DMS114 treated with DMSO at 0.1 percent for 48 hours (cell line): Measurements from ENCODE around the gene ANGEL1.

Source experiments
- DNase-seq: peaks from one replicate; lab custom pipeline; 2025; ENCODE audit not compliant: unreplicated experiment; lab: John Stamatoyannopoulos, UW

Gene ANGEL1, protein sequence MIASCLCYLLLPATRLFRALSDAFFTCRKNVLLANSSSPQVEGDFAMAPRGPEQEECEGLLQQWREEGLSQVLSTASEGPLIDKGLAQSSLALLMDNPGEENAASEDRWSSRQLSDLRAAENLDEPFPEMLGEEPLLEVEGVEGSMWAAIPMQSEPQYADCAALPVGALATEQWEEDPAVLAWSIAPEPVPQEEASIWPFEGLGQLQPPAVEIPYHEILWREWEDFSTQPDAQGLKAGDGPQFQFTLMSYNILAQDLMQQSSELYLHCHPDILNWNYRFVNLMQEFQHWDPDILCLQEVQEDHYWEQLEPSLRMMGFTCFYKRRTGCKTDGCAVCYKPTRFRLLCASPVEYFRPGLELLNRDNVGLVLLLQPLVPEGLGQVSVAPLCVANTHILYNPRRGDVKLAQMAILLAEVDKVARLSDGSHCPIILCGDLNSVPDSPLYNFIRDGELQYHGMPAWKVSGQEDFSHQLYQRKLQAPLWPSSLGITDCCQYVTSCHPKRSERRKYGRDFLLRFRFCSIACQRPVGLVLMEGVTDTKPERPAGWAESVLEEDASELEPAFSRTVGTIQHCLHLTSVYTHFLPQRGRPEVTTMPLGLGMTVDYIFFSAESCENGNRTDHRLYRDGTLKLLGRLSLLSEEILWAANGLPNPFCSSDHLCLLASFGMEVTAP

DNA sequence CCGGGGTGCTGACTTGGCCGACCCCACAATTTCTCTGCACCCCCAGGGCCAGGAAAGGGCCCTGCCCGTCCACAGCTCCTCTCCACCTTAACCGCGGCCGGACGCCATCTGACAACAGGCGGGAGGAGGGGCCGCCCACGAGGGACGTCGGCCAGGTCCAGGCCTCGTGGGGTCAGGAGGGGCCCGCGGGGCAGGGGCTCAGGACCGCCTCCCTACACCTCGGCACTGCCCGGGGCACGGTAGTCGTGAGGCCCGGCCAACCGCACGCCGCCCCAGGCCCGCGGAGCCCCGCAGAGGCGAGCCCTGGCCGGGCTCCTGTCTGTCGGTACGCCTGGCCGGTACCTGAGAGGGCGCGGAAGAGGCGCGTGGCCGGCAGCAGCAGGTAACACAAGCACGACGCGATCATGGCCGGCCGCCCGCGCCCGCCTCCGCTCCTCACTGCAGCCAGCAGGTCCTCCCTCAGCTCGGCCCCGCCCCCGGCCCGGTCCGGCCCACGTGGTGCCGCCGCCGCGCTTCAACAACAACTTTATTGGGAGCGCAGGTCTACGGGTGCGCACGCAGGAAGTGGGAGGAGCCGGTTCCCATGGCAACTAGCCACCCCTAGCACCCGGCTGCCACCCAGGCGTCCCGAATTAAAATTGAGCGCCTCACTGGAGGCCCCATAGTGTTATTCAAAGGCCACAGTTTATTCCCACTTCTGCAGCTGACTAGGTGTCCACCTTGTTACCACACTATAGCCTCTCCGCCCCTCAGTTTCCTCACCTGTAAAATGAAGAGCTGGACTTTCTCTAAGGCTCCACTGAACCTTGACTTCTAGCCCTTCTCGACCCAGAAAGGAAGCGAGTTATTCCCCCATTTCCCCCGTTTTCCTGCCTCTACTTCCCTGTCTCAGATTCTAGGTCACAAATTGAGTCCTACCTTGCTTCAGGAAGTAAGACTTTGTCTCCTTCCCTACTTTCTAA, at the start of gene ANGEL1:
Gene ANGEL1, minus strand, starts transcription at position 461 of the 962 bp plus-strand sequence. Its CDS starts 55 bp downstream, at position 406.
- DNase-seq = peak; percentile 67

DNA sequence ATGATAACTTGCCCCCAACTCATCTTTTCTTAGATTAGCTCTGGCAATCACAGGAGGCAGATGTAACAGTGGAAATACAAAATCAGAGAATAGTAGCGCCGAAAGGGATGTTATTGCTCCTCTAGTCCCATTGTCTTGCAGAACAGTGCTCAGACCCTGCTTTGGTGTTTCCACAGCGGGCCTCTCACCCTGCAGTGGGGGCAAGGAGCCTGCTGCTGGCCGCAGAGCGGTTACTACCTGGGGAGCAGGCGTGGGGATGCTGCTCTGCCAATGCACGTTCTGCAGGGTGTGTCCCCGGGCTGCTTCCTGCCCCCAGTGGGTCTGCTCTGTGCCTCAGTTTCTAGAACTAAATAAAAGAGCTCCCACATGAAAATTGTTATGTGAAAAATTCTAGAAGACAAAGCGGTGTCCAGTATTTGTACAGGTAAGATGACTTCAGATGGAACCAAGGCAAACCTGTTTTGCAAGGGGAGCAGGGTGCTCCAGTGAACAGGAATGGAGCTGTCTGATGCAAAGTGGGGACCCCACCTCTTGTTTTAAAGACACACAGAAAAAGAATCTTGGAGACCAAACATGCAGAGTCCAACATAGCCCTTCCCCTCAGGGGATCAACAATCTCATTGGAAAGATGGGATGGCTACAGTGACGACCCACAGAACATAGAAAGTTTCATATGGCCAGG, 49.0 kb upstream of the ANGEL1 start:
- DNase-seq = no peak

DNA sequence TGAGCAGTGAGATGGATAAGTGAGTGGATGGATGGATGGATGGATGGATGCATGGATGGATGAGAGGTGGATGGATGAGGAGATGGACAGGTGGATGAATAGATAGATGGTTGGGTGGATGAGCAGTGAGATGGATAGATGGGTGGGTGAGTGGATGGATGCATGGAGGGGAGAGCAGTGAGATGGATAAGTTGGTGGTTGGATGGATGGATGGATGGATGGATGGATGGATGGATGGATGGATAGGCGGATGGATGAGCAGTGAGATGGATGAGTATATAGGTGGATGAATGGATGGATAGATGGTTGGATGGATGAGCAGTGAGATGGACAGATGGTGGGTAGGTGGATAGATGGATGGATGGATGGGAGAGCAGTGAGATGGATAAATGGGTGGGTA, 44.1 kb upstream of the ANGEL1 start:
- no peak for DNase-seq

DNA sequence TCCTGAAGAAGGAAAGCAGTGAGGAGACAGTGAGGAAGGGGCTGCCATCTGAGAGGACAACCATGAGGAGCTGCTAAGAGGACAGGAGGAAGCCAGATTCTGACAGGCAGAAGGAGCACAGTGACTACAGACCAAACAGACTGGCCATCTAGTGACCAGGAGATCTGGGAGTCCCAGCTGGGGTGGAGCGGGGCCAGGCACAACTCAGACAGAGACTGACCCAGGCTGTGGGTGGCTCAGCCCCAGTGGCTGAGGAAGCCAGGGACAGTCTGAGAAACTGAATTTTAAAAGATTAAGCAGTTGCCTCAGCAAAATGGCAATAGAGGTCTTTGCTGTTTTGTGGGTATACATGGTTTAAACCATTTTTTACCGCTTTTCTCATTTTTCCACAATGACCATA, 42.4 kb upstream of the ANGEL1 start:
- DNase-seq = no peak

DNA sequence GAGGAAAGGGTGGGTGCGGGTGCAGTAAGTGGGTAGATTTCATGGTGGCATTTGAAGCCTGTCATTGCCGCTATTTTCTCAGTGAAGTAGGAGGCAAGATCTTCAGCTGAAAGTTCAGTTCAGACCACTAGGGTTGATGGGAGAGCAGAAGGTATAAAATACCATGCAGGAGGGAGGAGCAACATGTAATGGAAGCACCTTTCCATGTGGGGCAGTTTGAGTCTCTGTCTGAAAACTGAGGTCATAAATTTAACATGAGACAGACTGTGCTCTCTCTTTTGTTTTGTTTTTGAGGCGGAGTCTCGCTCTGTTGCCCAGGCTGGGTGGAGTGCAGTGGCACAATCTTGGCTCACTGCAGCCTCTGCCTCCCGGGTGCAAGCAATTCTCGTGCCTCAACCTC, 36.2 kb upstream of the ANGEL1 start:
- peak; percentile 3 for DNase-seq

DNA sequence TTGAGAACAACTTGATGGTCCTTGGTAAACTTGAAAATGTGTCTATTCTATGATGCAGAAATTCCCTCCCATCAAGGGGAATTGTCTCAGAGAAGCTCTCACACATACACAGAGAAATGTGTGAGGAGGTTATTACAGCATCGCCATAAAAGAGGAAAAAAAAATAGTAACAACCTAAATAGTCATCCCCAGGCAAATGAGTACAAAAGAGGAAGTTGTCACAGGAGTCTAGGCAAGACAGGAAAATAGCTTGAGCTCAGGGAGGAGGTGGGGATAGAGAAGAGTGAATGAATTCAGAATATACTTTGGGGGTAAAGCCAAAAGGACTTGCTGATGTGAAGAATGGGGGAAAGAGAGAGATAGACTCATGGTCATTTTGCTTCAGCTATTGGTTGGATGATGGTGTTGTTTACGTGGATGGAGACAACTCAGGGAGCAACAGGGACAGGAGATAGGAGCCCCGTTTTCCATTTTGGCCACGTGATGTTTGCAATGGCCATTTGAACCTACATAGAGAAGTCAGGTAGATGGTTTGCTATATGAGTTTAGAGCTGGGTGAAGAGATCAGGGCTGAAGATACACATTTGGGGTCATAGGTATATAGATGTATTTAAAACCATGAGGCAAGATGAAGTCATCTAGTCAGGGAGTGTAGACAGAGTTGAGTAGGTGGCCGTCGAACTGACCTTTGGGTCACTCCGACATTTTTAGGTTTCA, 33.8 kb upstream of the ANGEL1 start:
- no peak for DNase-seq

DNA sequence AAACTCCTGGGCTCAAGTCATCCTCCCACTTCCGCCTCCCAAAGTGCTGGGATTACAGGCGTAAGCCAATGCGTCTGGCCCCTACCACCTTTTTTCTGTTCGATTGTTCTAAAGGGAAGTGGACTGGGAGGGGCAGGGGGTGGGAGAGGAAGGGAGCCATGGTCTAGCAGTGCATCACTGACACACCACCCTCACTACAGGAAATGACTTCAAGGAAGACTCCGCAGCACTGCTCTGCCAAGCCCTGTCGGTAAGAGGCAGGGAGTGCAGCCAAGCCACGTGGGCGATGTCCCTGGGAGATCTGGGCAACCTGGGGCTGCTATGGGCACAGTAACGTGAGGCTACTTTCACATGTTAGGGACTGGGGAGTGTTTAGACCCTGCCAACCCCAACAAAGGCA, 31.5 kb upstream of the ANGEL1 start:
- no peak for DNase-seq

DNA sequence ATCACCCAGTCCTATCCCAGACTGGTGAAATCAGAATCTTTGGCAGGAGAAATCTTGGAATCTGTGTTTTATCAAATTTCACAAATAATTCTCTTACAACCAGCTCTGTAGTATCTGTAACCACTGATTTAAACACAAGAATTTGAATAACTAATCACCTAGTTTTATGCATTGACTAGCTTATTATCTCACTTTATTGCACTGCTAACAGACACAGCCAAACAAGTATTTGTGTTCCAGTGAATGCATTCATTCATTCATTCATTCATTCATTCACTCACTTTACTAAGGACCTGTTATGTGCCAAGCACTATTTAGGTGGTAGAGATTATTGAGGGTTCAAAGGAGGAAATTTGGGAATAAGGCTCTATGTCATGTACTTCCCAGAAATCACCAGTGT, 29.7 kb upstream of the ANGEL1 start:
- no peak for DNase-seq

DNA sequence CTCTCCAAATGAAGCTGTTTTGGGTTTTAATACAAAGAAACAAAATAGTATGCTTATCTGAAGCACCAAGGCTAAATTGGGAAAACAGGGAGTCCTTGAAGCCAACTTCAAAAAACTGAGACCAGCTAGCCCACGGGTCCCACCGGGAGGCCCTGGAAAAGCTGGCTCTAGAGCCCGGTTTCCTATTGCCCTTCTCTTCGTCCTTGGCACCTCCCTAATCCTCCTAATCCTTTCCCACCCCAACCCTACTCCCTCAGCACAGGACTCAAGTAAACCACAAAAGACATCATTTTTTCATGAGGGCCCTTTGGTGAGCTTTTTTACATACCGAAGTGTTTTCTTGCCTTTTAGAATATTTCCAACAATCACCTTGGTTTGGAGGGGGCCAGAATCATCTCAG, 24.8 kb upstream of the ANGEL1 start:
- no peak for DNase-seq

DNA sequence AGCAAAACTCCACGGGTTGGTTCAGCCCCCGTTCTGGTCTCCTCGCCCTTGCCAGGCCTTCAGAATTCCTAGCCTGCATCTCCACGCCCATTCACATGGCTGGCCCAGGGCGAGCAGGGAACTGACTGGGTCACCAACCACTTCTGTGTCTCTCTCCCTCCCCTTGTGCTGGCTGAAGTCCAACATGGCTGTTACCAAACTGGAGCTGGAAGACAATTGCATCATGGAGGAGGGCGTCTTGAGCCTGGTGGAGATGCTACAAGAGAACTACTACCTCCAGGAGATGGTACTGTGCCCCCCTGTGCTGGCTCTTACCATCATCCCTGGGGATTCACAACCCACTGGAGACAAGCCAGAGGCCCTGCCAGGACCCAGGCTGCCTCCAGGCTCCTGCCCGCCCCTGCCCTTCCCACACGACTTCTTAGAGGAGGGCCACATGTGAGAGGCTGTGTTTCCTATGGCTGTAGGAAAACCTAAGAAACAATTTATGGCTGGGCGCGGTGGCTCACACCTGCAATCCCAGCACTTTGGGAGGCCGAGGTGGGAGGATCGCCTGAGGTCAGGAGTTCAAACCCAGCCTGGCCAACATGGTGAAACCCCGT, 23.4 kb upstream of the ANGEL1 start:
- no peak for DNase-seq

DNA sequence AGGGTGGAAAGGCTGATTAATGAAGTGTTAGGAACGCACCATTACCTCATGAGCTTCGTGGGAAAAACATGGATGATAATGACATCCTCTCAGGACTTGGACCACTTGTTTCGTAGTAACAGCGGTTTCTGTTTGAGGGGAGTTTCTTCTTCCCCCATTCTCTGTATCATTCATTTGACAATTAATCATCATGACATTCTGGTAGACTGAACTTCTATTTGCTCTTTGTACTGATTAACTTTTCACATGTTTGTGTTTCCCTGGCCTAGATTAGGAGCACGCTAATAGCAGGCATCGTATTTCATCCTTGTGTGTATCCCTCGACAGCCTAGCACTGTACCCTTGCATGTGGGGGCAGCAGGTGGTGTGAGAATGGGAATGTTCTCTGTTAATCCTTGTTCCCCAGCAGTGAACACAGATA, 21.6 kb upstream of the ANGEL1 start:
- DNase-seq = no peak

DNA sequence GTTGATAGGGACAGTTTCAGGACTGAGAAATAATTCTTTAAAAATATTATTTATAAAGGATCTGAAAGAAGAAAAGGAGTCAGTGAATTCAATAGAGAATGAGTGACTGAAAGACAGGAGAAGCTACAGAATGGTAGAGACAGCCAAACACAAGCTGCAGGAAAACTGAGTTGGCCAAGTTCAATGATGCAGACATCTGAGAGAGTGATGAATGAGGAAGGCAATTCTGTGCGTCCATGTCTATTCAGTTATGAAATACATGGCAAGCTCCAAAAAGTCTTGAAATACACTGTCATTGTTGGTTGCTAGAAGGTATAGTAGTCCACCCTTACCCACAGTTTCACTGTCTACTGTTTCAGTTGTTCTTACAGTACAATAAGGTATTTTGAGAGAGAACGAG, 20.3 kb upstream of the ANGEL1 start:
- DNase-seq = no peak

DNA sequence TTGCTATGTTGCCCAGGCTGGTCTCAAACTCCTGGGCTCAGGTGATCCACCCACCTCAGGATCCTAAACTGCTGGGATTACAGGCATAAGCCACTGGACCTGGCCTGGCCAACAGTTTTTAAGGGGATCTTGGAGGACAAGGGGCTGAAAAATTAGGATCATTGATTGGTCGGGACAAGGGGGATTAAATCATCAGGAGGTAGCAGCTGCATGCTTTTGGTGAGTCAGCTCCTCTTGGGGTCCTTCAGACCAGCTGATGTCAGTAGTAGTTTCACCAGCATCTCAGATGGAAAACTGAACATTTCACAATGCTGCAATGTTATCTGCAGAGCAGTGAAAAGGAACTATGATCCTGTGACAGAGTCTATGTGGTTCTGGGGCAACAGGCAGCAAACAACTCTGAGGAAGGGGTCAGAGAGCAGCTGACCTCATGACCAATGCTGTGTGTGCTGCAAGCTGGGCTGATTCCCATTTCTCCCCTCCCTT, 19.9 kb upstream of the ANGEL1 start:
- DNase-seq = no peak

DNA sequence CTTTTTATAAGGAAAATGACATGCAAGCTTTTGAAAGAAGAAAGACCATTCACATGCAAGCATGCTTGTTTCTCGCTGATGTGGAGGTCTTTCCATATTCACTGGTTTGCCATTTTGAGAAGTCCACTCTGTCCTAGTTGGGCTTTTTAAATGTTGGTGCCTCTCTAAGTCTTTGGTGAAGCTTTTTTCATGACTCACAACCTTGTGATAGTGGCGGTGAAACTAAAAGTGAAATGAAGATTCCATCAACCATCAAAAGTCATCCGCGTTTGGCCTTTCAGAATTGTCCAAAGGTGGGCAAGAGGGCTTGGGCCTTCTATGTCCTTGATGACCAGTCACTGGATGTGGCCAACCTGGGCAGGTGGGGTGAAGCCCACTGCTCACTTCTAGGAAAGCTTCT, 17.9 kb upstream of the ANGEL1 start:
- no peak for DNase-seq

DNA sequence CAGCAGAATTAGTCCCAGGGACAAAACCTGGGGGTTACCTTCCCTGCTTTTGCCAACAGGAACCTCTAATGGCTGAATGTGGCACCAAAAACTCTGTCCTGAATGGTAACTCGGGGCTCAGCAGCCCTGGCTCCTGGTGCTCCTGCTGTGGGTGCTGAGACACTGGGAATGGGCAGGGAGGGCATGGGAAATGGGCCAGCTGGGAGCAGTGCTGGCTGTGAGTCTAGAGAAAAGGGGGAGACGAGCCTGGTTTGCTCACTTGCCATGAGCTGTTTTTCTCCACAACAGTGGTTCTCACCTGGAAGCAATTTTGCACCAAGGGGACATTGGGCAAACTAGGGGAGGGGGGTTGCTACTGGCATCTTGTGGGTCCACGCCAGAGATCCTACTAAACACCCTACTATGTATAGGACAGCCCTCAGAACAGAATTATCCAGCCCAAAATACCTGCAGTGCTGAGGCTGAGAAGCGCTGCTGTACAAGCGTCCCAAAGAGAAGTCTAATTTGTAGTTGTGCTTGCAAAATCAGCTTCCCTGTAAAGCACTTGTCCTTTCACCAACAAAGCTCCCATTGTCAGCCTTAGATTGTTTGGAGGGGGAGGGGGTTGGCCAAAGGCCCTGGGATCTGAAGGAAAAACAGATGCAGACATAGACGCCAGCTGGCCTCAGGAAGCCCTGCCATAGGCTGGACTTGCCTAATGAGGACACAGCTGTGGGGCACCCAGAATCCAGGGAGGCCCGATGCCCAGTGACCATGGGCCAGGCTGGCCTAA, 17.2 kb upstream of the ANGEL1 start:
- DNase-seq = no peak

DNA sequence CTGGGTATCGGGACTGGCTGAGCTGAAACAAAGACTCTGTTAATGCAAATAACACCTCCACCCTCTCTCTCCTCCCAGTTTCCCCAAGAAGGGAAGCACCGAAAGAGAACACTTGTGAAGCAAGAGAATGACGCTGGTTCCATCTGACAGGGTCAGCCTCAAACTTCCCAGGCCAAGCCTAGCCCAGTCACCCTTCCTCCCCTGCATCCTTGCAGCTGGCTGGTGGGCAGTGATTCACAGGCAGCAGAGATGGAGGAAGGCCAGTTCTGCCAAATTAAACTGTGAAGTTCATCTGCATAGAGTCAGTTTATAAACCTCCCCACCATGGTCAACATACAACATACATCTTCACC, 16.3 kb upstream of the ANGEL1 start:
- DNase-seq = no peak

DNA sequence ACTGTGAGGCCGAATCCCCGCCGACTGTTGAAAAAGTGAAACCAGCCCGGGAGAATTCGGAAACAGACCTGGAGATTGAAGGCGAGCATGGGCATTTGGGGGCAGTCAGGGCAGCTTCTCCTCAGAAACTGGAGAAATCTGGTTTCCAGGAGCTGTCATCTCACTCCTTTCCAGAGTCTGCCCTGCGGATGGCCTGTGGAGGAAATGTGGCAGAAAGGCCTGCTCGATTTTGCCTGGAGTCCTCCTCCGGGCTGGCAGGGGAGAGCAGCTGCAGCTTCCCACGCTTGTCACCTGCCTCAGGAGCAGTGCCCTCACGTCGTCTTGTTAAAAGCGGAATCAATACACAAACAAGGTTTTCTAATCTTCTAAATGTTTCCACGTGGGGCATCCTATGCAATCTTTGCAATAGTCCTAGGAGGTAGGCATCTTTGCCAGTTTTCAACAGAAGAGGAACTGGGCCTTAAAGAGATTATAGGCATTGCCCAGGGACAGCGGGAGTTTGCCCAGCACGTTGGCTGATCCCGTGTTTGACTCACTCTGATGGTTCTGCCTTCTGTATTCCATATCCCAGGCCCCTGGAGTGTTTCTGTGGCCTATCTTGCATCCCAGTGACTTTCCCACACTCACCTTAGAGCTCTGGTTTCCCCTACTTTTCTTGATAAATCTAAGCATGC, 15.8 kb upstream of the ANGEL1 start:
- DNase-seq = no peak

DNA sequence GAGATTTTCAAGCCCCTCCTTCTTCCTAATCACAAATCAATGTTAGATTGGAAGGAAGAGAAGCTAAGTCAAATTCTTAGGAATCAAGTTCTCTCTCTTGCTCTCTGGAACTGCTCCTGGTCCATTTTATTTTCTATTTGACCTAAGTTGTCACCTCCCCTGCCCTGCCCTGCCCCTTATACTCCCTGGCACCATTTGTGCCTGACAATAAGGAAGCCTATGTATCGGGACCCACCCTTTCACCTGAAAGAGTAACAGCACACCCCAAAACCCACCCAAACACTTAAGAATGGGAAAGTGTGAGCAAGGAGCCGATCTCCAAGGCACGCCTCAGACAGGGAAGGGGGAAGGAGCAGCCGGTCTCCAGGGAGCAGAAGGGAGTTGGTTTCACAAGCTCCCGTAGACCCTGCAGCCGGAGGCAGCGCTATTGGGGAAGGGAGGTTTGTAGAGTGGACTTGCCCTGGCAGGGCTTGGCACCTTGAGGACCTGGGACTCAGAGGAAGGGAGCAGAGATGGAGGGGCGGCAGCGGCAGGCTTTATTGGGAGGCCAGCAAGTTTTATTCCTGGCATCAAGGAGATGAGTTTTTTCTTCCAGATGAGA, 15.1 kb upstream of the ANGEL1 start:
- no peak for DNase-seq
